ENCODE results near the gene DCST2. TPM values are rescaled to one million over a fixed set of nuclear protein-coding genes. Genes with fewer than 3 reads are reported as not detected.
A peak's percentile ranks its signal among the peaks of the same experiment; 100 is the strongest.

The DCST2 gene
- total and polyA plus RNA-seq, 2 of the 8 experiments (the other 6 are each of a cell fraction or from before 2014, with no cell fraction given) = 0.43 to 2.1 TPM

DNA sequence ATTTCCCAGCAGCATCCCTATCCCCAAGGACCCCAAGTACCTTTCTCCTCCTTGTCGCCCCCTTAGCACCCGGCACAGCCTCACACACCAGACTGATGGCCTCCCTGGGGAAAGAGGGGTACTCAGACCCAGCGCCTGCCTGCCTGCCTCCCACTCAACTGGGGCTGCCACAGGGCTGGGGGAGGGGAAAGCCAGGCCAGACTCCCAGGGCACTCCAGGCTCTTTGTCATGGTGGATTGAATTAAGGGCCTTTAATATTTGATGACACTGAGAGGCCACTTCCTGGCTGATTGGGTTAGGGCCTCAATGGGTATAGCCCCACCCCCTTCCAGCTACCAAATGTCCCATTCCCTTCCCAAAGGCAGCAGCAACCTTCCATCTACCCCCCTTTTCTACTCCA lies 64.8 kb downstream of the DCST2 start:
- peak overlapping the region; percentile 90; the same call in 1 of the 2 replicates for H2BK12ac ChIP-seq (ENCODE audit: low read depth, low read length)
- H3K27ac ChIP-seq (ENCODE audit: low read depth, low read length) = no peak overlapping the region
- POLR2A ChIA-PET (ENCODE audit: partially characterized antibody) = interaction anchor here (7.2 to 42.8 kb wide), 4 partner anchors 10 to 46 kb away, joined by 120 to 702 read pairs (median 413); partner anchors contain the start of genes FLAD1, LENEP, PBXIP1 and PYGO2
- H2BK120ac ChIP-seq (replicated peaks; ENCODE audit: low read depth, low read length) = no peak overlapping the region
- H3K79me1 ChIP-seq (ENCODE audit: low read depth, low read length) = peaks cover 14% of the 10 kb centered on the region; the same call in 1 of the 2 replicates
- H2BK20ac ChIP-seq (ENCODE audit: low read length) = no peak overlapping the region
- H3K56ac ChIP-seq (replicated peaks; ENCODE audit: insufficient read length, low read depth, low read length) = no peak overlapping the region
- H3K23me2 ChIP-seq (ENCODE audit: low read depth, low read length) = peaks cover 22% of the 10 kb centered on the region
- H3K9me3 ChIP-seq (ENCODE audit: insufficient read depth in 2 of 2, low read depth in 1 of 2, low read length in 1 of 2) = no peaks in the 10 kb centered on the region
- H2BK5ac ChIP-seq (ENCODE audit: low read depth, low read length) = peak overlapping the region; percentile 99
- FAIRE-seq (no peak), DNase-seq (ENCODE audit: low read depth in 1 of 2, low spot score in 2 of 2) (no peak)
- WGBS, 2 experiments (ENCODE audit: extremely low coverage in 1 of 2, insufficient coverage in 1 of 2, insufficient read length in 1 of 2, insufficient replicate concordance in 2 of 2, low coverage in 1 of 2, low lambda C conversion rate in 2 of 2, missing lambda C conversion rate in 1 of 2) = 86% methylated on average over 3 of the region's 3 CpGs; no CpG with 5 or more reads in 1 of the 2 experiments
- H3K23ac ChIP-seq (ENCODE audit: insufficient read length) = no peak overlapping the region
- peaks cover 9 to 12% of the 10 kb centered on the region in 2 experiments for H4K20me1 ChIP-seq (replicated peaks in 1 of 2; ENCODE audit: control insufficient read depth in 1 of 2, insufficient read depth in 2 of 2, low read length in 2 of 2)
- no peak overlapping the region for H2AK5ac ChIP-seq (ENCODE audit: low read depth, low read length)
- H4K5ac ChIP-seq (ENCODE audit: insufficient read length, low read depth, low read length) = no peak overlapping the region
- no peak overlapping the region for H3K14ac ChIP-seq (ENCODE audit: insufficient read length)
- H3K27me3 ChIP-seq (replicated peaks in 1 of 4; ENCODE audit: control insufficient read depth in 3 of 4, extremely low read depth in 1 of 4, insufficient read depth in 3 of 4, low read length in 3 of 4) = no peaks in the 10 kb centered on the region
- peaks cover 3 to 19% (median 14%) of the 10 kb centered on the region in 4 experiments for H3K4me1 ChIP-seq (replicated peaks in 1 of 4; ENCODE audit: control insufficient read depth in 3 of 4, insufficient read depth in 4 of 4, low read length in 3 of 4)
- H3K36me3 ChIP-seq (ENCODE audit: control insufficient read depth in 2 of 4, insufficient read depth in 4 of 4, low read length in 3 of 4) = peaks cover 15 to 42% (median 36%) of the 10 kb centered on the region in 4 experiments
- peak overlapping the region; percentile 78 for H3K4me2 ChIP-seq (ENCODE audit: insufficient read depth in 1 of 2, low read depth in 2 of 2, low read length in 2 of 2)
- peak overlapping the region; percentile 61 to 80 (median 76); a peak in 7 of 8 replicates for H3K4me3 ChIP-seq (ENCODE audit: extremely low read depth in 1 of 4, insufficient read depth in 2 of 4, low read depth in 3 of 4, low read length in 4 of 4)
- peaks cover 6 to 38% of the 10 kb centered on the region in 2 experiments; a peak in 3 of 4 replicates for H3K79me2 ChIP-seq (ENCODE audit: control insufficient read depth in 1 of 2, insufficient read depth in 2 of 2, low read length in 2 of 2)
- no peak overlapping the region for H4K91ac ChIP-seq (replicated peaks; ENCODE audit: insufficient read length, low read length)
- CTCF ChIA-PET (ENCODE audit: partially characterized antibody) = interaction anchor here (0.7 to 20.6 kb wide), 4 partner anchors 28 to 93 kb away, joined by 3 to 334 read pairs (median 4); partner anchors contain the start of gene LENEP
- H3K9ac ChIP-seq (replicated peaks in 1 of 4; ENCODE audit: extremely low read depth in 1 of 4, low read depth in 3 of 4, low read length in 3 of 4) = peak overlapping the region in 3 of 4 experiments; percentile 29 to 57 (median 44); a peak in 5 of 7 replicates
- no peak overlapping the region for H4K8ac ChIP-seq (ENCODE audit: extremely low read depth, insufficient read depth, low read length)
- H2AFZ ChIP-seq (ENCODE audit: low read length) = no peak overlapping the region
- no peak overlapping the region for H3K4ac ChIP-seq (replicated peaks; ENCODE audit: insufficient read length, low read depth, low read length)
- 0 out of 2 replicates have a peak overlapping the region, but pooled peaks have one; percentile 29 for H2BK15ac ChIP-seq (ENCODE audit: low read length)
- no peak overlapping the region; the same call in 1 of the 2 replicates for H3K18ac ChIP-seq (ENCODE audit: extremely low read depth, low read length)

Data from H1 (cell line).